GM12874 (cell line): ENCODE data around the gene FBF1.

Source experiments
- TF ChIP-seq, protein P1 (sequence below): IDR thresholded peaks from 2 replicates; pipeline ENCODE4 v1.5.1; 2011; ENCODE audit warnings: low read depth, mild to moderate bottlenecking, control low read depth, low read length, moderate library complexity; ENCODE audit not compliant: insufficient read depth

FBF1 gene

DNA sequence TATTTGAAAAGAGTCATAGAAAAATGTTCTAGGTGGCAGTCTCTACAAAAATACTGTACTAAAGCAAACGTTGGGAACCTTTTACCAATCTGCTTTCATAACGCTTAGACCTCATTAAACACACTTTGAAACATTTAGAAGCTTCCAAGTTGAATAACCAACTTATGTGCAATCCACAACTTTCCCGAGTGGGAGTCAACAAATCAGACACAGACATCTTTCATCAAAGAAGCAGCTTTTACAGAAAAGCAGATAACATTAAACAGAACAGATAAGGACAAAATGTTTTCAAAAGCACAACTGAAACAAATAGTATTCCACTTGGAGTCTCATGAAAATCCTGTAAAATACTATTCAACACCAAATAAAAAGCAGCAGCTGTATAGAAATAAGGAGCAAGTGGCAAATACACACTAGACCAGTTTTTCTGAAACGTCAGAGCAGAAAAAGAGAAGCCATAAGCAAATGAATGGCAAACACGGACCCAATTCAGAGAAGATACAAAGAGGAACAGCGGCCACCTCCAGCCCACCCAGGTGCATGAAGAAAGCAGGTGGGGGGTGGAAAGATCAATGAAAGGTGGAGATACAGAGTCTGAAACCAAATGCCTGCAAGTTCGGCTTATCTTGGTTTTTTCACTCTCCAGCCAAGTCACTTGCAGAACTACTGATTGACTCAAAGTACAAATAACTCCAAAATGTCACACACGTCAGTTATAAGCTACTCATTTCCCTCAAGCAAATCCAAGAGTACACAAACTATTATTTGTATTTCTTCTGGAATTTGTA is 18.4 kb upstream of the FBF1 start:
- TF ChIP-seq, protein P1, sequence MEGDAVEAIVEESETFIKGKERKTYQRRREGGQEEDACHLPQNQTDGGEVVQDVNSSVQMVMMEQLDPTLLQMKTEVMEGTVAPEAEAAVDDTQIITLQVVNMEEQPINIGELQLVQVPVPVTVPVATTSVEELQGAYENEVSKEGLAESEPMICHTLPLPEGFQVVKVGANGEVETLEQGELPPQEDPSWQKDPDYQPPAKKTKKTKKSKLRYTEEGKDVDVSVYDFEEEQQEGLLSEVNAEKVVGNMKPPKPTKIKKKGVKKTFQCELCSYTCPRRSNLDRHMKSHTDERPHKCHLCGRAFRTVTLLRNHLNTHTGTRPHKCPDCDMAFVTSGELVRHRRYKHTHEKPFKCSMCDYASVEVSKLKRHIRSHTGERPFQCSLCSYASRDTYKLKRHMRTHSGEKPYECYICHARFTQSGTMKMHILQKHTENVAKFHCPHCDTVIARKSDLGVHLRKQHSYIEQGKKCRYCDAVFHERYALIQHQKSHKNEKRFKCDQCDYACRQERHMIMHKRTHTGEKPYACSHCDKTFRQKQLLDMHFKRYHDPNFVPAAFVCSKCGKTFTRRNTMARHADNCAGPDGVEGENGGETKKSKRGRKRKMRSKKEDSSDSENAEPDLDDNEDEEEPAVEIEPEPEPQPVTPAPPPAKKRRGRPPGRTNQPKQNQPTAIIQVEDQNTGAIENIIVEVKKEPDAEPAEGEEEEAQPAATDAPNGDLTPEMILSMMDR: no peak

- TF ChIP-seq, protein P1: no peak
These were observed 10.2 kb upstream of the FBF1 start for GRCh38 chr17:75950855-75951554.

DNA sequence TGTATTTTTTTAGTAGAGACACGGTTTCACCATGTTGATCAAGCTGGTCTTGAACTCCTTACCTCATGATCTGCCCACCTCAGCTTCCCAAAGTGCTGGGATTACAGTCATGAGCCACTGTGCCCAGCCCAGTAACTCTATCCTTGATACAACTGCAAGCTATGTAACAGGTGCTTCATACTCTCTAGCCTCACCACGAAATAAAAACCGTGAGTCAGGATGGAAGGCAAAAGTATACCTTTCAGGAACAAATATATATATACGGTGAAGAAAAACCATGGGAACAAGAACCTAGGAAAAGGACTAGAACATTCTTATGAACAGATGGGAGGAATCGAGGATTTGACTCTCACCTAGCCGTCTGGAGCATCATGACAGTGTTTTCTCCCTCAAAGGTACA is 9.6 kb upstream of the FBF1 start:
- TF ChIP-seq, protein P1: no peak

DNA sequence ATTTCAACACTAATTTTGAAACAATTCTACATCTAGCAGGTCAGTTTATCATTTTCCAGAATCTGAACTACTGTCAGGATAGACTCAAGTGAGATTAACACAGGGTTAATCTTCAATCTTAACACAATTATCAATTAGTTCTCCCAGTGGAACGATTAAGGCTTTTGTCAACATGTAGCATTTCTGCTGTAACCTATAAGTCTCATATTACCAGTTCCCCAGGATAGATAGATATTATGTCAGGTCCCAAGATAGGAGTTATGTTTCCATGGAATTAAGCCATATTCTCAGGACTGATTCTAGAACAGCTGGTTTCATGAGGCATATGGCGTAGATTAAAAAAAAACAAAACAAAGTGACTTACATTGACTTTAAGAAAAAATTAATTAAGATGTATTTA is 4.4 kb upstream of the FBF1 start:
- TF ChIP-seq, protein P1: no peak

- TF ChIP-seq, protein P1: no peak
These were observed 2.6 kb upstream of the FBF1 start for GRCh38 chr17:75943491-75943890.

DNA sequence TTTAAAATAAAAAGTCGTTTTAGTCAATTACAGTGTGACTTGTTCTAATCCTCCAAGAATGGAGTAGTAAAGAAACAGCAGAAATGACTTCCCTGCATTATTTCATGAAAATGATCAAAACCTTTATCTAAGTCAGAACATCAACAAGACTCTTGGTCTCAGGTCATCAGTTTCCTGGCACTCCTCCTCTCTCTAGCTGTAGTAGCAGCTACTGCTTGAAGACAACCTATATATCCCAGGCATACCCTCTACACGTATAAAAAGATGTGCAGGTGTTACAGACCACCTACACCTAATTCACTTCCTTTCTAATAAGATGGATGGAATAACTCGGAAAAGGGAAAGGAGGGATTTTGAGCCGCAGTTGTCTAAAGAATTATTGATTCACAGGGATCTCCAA is 1.6 kb upstream of the FBF1 start:
- TF ChIP-seq, protein P1: no peak

DNA sequence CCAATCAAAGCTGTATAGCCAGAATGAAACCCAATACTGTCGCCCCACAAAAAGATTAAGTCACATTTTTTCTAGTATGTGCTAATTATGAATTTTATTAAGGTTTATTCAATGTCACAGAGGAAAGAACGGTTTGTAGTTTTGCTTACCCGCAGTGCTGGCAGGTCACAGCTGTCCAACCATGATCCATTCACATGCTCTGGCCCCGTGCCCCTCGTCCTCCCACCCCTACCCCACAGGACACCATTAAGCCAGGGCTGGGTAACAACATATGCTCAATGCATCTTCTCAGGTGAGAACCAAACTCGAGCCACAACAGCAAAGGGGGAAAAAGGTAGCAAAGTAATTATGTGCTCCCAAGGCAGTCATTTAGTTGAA is 589 bp upstream of the FBF1 start:
- TF ChIP-seq, protein P1: no peak
